Right lobe of liver (tissue), 6 donors: Measurements from ENCODE around the gene TMX2. TPM values are rescaled to one million over a fixed set of nuclear protein-coding genes. Genes with fewer than 3 reads are reported as not detected.

Experiments
- ATAC-seq, 4 donors: fragments of 200-7000 bp; cut with Tn5 transposase; one replicate each; pipeline ENCODE4 v1.9.1; 2020; ENCODE audit warnings: mild to moderate bottlenecking in 4 of 4, moderate library complexity in 4 of 4
- DNase-seq, 3 donors: peaks; one replicate each; pipeline ENCODE4 v3.0.0-alpha.2; 2020
- H3K27ac ChIP-seq, 3 donors: fragments of 200-600 bp; one replicate each; pipeline ENCODE4 v1.8.0; 2022
- H3K27me3 ChIP-seq, 2 donors: fragments of 200-600 bp; one replicate each; pipeline ENCODE4 v1.8.0; 2022
- H3K36me3 ChIP-seq, 4 donors: fragments of 200-600 bp; sonication (generic) in 1 of 4; one replicate each; pipeline versions ENCODE4 v1.5.1 to v1.8.0; 2017 to 2022; ENCODE audit warnings: control low read depth in 1 of 4
- H3K4me1 ChIP-seq, 4 donors: fragments of 200-600 bp; sonication (generic) in 1 of 4; one replicate each; pipeline versions ENCODE4 v1.5.1 to v1.8.0; 2017 to 2022; ENCODE audit warnings: control low read depth in 1 of 4
- H3K4me3 ChIP-seq, 3 donors: fragments of 200-600 bp; one replicate each; pipeline ENCODE4 v1.8.0; 2022
- H3K9me3 ChIP-seq, 4 donors: fragments of 200-600 bp; sonication (generic) in 1 of 4; one replicate each; pipeline versions ENCODE4 v1.5.1 to v1.8.0; 2017 to 2022; ENCODE audit warnings: control low read depth in 1 of 4
- POLR2A ChIP-seq: fragments of 450-650 bp; IDR thresholded peaks from one replicate; pipeline ENCODE4 v1.6.1; 2017; ENCODE audit warnings: antibody characterized with exemption, mild to moderate bottlenecking
- WGBS: methylation state at CpG from one replicate; pipeline ENCODE4 v1.1.6; 2018; ENCODE audit warnings: low coverage, low lambda C conversion rate; ENCODE audit not compliant: insufficient coverage; ENCODE audit errors: missing lambda C conversion rate; 5-methylcytosine and 5-hydroxymethylcytosine counted together
- intact Hi-C, 2 donors: fragments of 100-400 bp; cut with DNase I; formaldehyde crosslinking; loops; one replicate each; pipeline versions ENCODE4 v1.11.2 to v1.14.1; 2022
- long read RNA-seq: library from polyadenylated mRNA; unstranded; transcript quantifications from one replicate; pipeline ENCODE4 v2.0.0, GENCODE V29; 2019
- total RNA-seq, 6 experiments: library from RNA; depleted of rRNA in 2 of 6; stranded (reverse); fragments of >200 nt in 2 of 6; fragmentation: NEBNext Ultra II Directional in 3 of 6; extraction: Animal tissue kit (Norgen Biotek cat#: 25700) in 3 of 6; gene quantifications; one replicate each; pipeline versions ENCODE4 v1.1.0 to v1.2.4, GENCODE V29; 2016 to 2023
- TF ChIP-seq, protein P1 (sequence below), 4 donors: fragments of 200-600 bp in 3 of 4; fragments of 450-650 bp in 1 of 4; IDR thresholded peaks; one replicate each; pipeline versions ENCODE4 v1.5.1 to v1.8.0; 2016 to 2022; ENCODE audit warnings: antibody characterized with exemption in 4 of 4, mild to moderate bottlenecking in 2 of 4
- donor health status: DM: no; HTN: yes; CAD: no.
- donor health status: DM: no; HTN: no; CAD: no.
- donor health status: DM: no; HTN: no; CAD: no.
- donor health status: DM: no; HTN: yes; CAD: no.
- donor health status: DM: no; HTN: yes; CAD: no.

Gene TMX2, protein sequence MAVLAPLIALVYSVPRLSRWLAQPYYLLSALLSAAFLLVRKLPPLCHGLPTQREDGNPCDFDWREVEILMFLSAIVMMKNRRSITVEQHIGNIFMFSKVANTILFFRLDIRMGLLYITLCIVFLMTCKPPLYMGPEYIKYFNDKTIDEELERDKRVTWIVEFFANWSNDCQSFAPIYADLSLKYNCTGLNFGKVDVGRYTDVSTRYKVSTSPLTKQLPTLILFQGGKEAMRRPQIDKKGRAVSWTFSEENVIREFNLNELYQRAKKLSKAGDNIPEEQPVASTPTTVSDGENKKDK
- total RNA-seq, result 10 to 100 TPM; 39.1 to 53.8 (median 48.5) TPM
- long read RNA-seq, transcript TMX2-201 (8 exons, 1,631 nt), result major isoform, 19 of 20 reads
- long read RNA-seq, partial matches to known transcripts, result 1 of 20 reads
- long read RNA-seq, other reads (novel, unspliced or antisense), result 0 of 20 reads

DNA sequence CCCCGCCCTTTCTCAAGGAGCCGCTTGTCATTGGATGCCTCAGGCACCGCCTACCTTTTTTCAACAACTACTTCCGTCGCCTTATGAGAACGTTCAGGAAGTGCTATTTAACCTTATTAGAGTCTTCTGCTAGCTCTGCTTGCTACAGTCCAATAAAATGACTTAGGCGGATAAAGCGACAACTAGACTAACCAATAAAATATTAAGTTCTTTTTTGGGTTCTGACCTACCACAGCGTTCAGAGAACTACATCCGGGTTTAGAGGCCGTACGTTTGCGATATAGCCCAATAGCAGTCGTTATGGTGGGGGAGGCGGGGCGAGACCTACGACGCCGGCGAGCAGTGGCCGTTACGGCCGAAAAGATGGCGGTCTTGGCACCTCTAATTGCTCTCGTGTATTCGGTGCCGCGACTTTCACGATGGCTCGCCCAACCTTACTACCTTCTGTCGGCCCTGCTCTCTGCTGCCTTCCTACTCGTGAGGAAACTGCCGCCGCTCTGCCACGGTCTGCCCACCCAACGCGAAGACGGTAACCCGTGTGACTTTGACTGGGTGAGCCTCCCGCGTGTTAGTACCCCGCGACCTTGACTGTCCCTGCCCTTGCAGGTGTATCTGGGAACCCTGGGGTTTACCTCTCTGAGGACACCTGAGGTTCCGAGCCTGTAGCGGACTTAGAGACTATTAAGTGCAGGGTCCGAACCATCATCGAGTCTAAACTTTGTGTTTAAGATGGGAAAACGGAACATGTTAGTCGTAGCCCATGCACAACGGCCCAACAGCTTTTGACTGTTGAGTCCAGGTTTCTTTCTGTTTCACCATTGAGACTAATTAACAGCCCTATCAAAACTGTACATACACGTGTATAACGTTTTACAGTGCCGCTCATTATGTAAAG, at the start of gene TMX2:
Gene TMX2, plus strand, starts transcription at position 338 of the 895 bp plus-strand sequence. Its CDS starts 26 bp downstream, at position 364.
- H3K4me1 ChIP-seq, result peaks cover 0 to 33% (median 14%) of the 10 kb centered on the region in 4 donors
- ATAC-seq, result peak; percentile 93 to 97 (median 94)
- peak; percentile 90 to 95 (median 93) for DNase-seq
- H3K4me3 ChIP-seq, result peak within 1 kb of the TSS; percentile 78 to 98 (median 90)
- under 1% methylated on average over 51 of the region's 53 CpGs for WGBS
- H3K27me3 ChIP-seq, result no peaks in the 10 kb centered on the region
- TF ChIP-seq, protein P1, sequence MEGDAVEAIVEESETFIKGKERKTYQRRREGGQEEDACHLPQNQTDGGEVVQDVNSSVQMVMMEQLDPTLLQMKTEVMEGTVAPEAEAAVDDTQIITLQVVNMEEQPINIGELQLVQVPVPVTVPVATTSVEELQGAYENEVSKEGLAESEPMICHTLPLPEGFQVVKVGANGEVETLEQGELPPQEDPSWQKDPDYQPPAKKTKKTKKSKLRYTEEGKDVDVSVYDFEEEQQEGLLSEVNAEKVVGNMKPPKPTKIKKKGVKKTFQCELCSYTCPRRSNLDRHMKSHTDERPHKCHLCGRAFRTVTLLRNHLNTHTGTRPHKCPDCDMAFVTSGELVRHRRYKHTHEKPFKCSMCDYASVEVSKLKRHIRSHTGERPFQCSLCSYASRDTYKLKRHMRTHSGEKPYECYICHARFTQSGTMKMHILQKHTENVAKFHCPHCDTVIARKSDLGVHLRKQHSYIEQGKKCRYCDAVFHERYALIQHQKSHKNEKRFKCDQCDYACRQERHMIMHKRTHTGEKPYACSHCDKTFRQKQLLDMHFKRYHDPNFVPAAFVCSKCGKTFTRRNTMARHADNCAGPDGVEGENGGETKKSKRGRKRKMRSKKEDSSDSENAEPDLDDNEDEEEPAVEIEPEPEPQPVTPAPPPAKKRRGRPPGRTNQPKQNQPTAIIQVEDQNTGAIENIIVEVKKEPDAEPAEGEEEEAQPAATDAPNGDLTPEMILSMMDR (IDR thresholded peaks at IDR 0.05), result no peak
- peak; percentile 26 for TF ChIP-seq POLR2A
- H3K27ac ChIP-seq, result peak within 1 kb of the TSS; percentile 58 to 81 (median 64)
- intact Hi-C loops, result no loop called here
- H3K9me3 ChIP-seq, result no peaks in the 10 kb centered on the region
- no peaks in the 10 kb centered on the region for H3K36me3 ChIP-seq

DNA sequence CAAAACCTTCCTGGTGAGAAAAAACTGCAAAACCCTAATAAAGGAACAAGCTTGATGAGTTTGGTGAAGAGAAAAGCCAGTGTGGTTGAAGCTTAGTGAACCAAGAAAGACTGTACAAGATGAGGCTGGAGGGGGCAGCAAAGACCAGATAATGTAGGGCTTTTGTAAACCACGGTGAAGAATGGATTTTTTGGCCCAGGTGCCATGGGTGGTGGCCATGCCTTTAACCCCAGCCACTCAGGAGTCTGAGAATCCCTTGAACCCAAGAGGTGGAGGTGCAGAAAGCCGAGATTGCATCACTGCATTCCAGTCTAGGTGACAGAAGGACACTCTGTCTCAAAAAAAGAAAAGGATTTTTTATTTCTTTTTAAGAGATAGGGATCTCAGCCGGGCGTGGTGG, 49.5 kb upstream of the TMX2 start:
- H3K9me3 ChIP-seq, result no peaks in the 10 kb centered on the region
- no peak for ATAC-seq
- 50% methylated on average over 2 of the region's 4 CpGs for WGBS
- TF ChIP-seq, protein P1 (IDR thresholded peaks at IDR 0.05), result peak in 1 of 4 donors; percentile 24
- TF ChIP-seq POLR2A, result no peak
- intact Hi-C loops, result no loop called here
- no peak overlapping the region for H3K4me3 ChIP-seq
- peaks cover 0 to 31% (median 14%) of the 10 kb centered on the region in 4 donors for H3K36me3 ChIP-seq
- H3K27me3 ChIP-seq, result no peaks in the 10 kb centered on the region
- no peak for DNase-seq
- peaks cover 0 to 18% (median 2%) of the 10 kb centered on the region in 4 donors for H3K4me1 ChIP-seq
- no peak overlapping the region for H3K27ac ChIP-seq

- WGBS, result 100% methylated on average over 5 of the region's 9 CpGs
- Histone ChIP-seq H3K9me3 (no peaks in the 10 kb centered on the region), H3K27ac (no peak overlapping the region), H3K4me3 (no peak overlapping the region), H3K27me3 (no peaks in the 10 kb centered on the region), H3K36me3 (peaks cover 0 to 31% (median 14%) of the 10 kb centered on the region in 4 donors), H3K4me1 (peaks cover 0 to 11% (median 0%) of the 10 kb centered on the region in 4 donors)
- intact Hi-C loops, result no loop called here
- ATAC-seq (no peak), DNase-seq (no peak)
- TF ChIP-seq POLR2A, result no peak
- TF ChIP-seq, protein P1 (IDR thresholded peaks at IDR 0.05), result no peak
Measured at GRCh38 chr11:57663975-57664374, 48.4 kb upstream of the TMX2 start.

- DNase-seq (peak; percentile 98 to 99 (median 98)), ATAC-seq (peak; percentile 86 to 89 (median 88))
- intact Hi-C loops, result no loop called here
- peaks cover 0 to 7% (median 3%) of the 10 kb centered on the region in 4 donors for H3K36me3 ChIP-seq
- peak overlapping the region; percentile 91 to 100 (median 97) for H3K27ac ChIP-seq
- no peak for TF ChIP-seq POLR2A
- TF ChIP-seq, protein P1 (IDR thresholded peaks at IDR 0.05), result no peak
- H3K4me3 ChIP-seq, result peak overlapping the region; percentile 73 to 95 (median 91)
- 0% methylated on average over 27 of the region's 29 CpGs for WGBS
- no peaks in the 10 kb centered on the region for H3K9me3 ChIP-seq
- no peaks in the 10 kb centered on the region for H3K27me3 ChIP-seq
- H3K4me1 ChIP-seq, result peaks cover 0 to 27% (median 0%) of the 10 kb centered on the region in 4 donors
Measured at GRCh38 chr11:57667117-57667735, 45.2 kb upstream of the TMX2 start.
